ENCODE data around the gene TDRD15.
"Not testable (repeated sequence)": the region's sequence is repeated elsewhere in the genome, so short reads cannot be mapped to it uniquely, and the experiment has no call there.

TDRD15 gene

GRCh38 chr2:21148718-21149117 lies 24.9 kb downstream of the TDRD15 start:
- no peak for DNase-seq

- not testable (repeated sequence) for DNase-seq
Measured at GRCh38 chr2:21151234-21151633, 27.5 kb downstream of the TDRD15 start.

- no peak for DNase-seq
Measured at GRCh38 chr2:21155365-21156136, 31.8 kb downstream of the TDRD15 start.

DNA sequence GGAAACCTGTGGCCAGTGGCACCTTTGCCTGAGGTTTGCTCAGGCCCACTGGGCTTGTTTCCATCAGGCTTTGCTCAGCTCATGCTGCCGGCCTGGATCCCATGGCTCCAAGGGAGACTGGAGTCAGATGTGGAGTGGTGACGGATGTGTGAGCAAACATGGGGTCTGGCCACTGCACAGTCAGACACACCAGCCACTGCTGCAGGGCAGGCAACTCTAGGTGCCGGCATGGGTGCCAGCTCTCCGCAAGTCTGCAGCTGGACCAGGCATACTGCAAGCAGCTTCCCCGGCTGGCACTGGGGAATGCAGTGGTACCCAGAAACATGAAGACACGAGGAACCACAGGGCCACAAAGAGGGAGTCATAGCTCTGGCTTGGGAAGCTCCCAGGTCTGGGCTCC lies 37.4 kb downstream of the TDRD15 start:
- DNase-seq, result no peak

DNA sequence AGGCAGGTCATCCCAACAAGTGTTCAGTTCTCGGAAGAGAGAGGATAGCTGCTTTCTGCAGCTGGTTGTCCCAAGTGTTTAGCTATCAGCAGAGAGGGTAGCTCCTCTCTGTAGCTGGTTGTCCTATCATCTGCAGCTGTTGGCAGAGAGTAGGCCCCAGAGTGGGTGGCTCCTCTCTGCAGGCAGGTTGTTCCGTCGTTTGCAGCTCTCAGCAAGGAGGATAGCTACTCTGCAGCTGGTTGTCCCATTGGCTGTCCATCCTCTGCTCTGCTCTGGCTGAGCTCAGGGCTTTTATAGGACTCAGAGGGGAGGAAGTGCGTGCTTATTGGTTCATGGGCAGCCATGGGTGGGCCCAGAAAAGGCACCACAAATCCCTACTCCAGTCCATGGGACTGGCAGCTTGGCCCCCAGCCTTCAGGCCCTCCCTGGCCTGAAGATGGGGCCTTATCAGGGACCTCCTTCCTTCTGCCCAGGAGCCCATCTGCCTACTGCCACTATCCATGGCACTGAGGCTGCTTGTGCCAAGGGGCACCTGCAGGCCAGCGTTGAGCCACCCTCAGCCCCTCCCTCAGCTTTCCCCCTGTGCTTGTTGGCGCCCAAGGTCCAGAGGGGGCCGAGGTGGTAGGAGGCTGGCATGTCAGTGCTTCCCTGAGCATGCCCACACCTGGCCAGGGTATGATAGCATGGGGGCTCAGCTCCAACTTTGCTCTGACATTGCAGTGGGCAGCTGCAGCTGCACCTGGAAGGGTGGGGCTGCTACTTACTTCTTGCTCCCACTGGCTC lies 38.3 kb downstream of the TDRD15 start:
- DNase-seq, result no peak

DNA sequence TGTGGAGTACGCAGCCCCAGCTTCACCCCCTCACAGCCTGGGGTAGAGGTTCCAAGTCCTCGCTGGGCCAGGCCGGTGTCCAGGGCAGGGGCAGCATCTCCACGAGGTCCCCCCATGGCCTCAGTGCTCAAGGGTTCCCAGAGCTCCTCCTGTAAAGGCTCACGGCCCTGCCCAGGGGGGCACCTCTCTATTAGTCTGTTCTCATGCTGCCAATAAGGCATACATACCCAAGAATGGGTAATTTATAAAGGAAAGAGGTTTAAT lies 38.8 kb downstream of the TDRD15 start:
- DNase-seq, result no peak

- DNase-seq, result no peak
Measured at GRCh38 chr2:21163213-21163612, 39.4 kb downstream of the TDRD15 start.

- DNase-seq, result peak; percentile 20
Measured at GRCh38 chr2:21165350-21165749, 41.6 kb downstream of the TDRD15 start.

GRCh38 chr2:21175895-21176646 lies 52.3 kb downstream of the TDRD15 start:
- peak; percentile 39 for DNase-seq

GRCh38 chr2:21181957-21182356 lies 58.2 kb downstream of the TDRD15 start:
- no peak for DNase-seq

DNA sequence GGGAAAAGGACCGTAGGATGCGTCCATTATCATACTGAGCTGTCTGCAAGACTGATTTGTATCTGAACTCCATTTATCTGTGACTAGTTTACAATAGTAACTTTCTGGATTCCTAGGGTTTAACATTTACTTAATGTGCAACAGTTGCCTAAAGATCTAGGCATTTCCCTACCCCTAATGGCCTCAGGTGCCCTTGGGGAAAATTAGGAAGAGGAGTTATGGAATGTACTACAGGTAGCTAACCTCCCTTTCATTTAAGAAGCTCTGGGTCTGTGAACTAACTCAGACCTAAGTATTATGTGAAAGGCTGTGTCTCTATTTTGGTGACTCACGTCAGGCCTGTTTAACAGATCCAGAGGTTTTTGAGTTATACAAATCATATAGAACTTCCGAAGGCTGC lies 59.5 kb downstream of the TDRD15 start:
- no peak for DNase-seq

DNA sequence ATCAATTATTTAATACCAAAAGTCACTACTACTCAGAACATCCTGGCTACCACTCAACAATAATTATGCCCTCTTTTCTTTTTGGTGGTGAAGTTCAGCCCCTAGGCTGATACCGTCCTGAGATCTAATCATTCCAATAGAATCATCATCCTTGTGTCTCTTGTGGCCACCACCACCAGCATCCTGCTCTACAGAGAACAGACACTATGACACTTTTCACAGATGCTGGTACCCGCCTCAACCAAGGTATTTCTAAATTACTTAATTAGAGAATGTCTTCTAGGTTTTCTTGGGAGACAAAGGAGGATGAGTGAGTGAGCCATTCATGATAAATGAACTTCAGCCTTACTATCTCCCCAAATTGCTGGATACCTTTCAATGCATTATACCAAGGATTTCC lies 60.0 kb downstream of the TDRD15 start:
- DNase-seq, result no peak

DNA sequence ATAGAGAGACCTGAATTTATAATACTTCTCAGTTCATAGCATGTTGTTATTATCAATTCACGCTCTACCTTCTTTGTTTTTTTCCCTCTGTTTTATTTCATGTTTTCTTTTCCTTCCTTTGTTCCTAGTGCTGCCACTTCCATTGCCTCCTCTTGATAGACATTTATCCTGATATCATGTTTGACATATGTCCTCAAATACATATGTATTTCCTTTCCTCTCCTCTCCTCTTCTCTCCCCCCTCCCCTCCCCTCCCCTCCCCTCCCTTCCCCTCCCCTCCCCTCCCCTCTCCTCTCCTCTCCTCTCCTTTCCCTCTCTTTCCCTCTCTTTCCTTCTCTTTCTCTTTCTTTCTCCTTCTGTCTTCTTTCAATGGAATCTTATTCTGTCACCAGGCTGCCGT lies 67.8 kb downstream of the TDRD15 start:
- no peak for DNase-seq

Measured in hematopoietic multipotent progenitor cell treated with erythropoietin and hydrocortisone succinate and interleukin-3 and kit ligand, for 4 days (in vitro differentiated cells).